Measurements from ENCODE around the gene ATP13A3. TPM values are rescaled to one million over a fixed set of nuclear protein-coding genes. Genes with fewer than 3 reads are reported as not detected.

Gene ATP13A3
- total RNA-seq, 3 donors from 2014 or later = 186 to 209 (median 188) TPM

GRCh38 chr3:194381460-194381875 lies 105.3 kb downstream of the ATP13A3 start:
- Mint-ChIP-seq H3K27me3 (ENCODE audit: low read depth) (peaks cover 14% of the 10 kb centered on the region), H3K9me3 (no peaks in the 10 kb centered on the region), H3K4me3 (no peak overlapping the region), H3K36me3 (ENCODE audit: insufficient read depth) (no peaks in the 10 kb centered on the region), H3K4me1 (ENCODE audit: low read depth) (no peaks in the 10 kb centered on the region)
- no peak for ATAC-seq
- no peak for DNase-seq

GRCh38 chr3:194380326-194380725 lies 106.5 kb downstream of the ATP13A3 start:
- Mint-ChIP-seq H3K27me3 (ENCODE audit: low read depth) (peaks cover 17% of the 10 kb centered on the region), H3K9me3 (no peaks in the 10 kb centered on the region), H3K36me3 (ENCODE audit: insufficient read depth) (no peaks in the 10 kb centered on the region), H3K4me3 (no peak overlapping the region), H3K4me1 (ENCODE audit: low read depth) (no peaks in the 10 kb centered on the region)
- ATAC-seq = no peak
- DNase-seq = no peak

DNA sequence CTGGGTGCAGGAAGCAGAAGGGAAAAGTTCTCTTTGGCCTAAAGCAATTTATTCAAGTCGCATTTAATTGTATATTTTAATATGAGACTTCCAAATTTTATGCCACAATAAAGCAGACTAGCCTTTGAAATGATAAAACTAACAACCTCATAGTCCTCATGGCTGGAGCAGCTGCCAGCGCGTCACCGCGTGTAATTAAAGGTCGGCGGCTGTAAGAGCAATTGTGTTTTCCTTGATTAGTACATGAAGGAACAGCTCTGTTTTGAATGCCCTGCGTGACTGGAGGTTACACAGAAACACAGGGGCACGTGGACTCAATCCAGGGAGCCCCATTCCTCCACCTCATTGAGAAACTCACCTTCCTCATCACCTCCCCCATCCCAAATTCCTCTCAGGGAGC lies 107.2 kb downstream of the ATP13A3 start:
- no peaks in the 10 kb centered on the region for H3K4me1 Mint-ChIP-seq (ENCODE audit: low read depth)

GRCh38 chr3:194379231-194379630 lies 107.6 kb downstream of the ATP13A3 start:
- DNase-seq (no peak), ATAC-seq (no peak)
- no peaks in the 10 kb centered on the region for H3K9me3 Mint-ChIP-seq
- H3K4me3 Mint-ChIP-seq = no peak overlapping the region
- H3K27me3 Mint-ChIP-seq (ENCODE audit: low read depth) = peaks cover 23% of the 10 kb centered on the region
- H3K36me3 Mint-ChIP-seq (ENCODE audit: insufficient read depth) = no peaks in the 10 kb centered on the region
- no peaks in the 10 kb centered on the region for H3K4me1 Mint-ChIP-seq (ENCODE audit: low read depth)

More for the DNA sequence above, 107.2 kb downstream of the ATP13A3 start:
- Mint-ChIP-seq H3K36me3 (ENCODE audit: insufficient read depth) (no peaks in the 10 kb centered on the region), H3K4me3 (no peak overlapping the region), H3K9me3 (no peaks in the 10 kb centered on the region), H3K27me3 (ENCODE audit: low read depth) (peaks cover 21% of the 10 kb centered on the region)
- DNase-seq (no peak), ATAC-seq (no peak)

DNA sequence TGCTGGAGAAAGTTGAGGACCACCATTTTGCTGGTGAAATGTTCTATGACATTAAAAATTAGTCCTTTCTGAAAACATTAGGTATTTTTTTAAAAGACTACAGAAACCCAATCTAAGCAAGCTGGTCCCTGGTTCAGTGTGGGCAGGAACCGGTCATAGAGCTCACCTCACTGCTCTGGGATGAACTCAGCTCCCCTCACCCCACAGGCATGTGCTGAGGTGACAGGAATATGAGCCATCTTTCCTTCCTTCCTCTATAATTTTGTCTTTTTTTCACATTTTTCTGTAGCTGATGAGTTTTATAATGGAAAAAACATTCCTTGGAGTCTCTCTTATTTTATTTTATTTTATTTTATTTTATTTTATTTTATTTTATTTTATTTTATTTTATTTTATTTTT lies 109.1 kb downstream of the ATP13A3 start:
- no peak for ATAC-seq
- Mint-ChIP-seq H3K4me3 (no peak overlapping the region), H3K4me1 (ENCODE audit: low read depth) (no peaks in the 10 kb centered on the region), H3K27me3 (ENCODE audit: low read depth) (peaks cover 22% of the 10 kb centered on the region), H3K9me3 (no peaks in the 10 kb centered on the region), H3K36me3 (ENCODE audit: insufficient read depth) (no peaks in the 10 kb centered on the region)
- no peak for DNase-seq

- no peaks in the 10 kb centered on the region for H3K9me3 Mint-ChIP-seq
- DNase-seq = no peak
- H3K36me3 Mint-ChIP-seq (ENCODE audit: insufficient read depth) = no peaks in the 10 kb centered on the region
- no peak for ATAC-seq
- peaks cover 29% of the 10 kb centered on the region for H3K27me3 Mint-ChIP-seq (ENCODE audit: low read depth)
- no peaks in the 10 kb centered on the region for H3K4me1 Mint-ChIP-seq (ENCODE audit: low read depth)
- H3K4me3 Mint-ChIP-seq = no peak overlapping the region
Observed at GRCh38 chr3:194376241-194376560, 110.6 kb downstream of the ATP13A3 start.

GRCh38 chr3:194375473-194376240 lies 111.1 kb downstream of the ATP13A3 start:
- no peak overlapping the region for H3K4me3 Mint-ChIP-seq
- H3K4me1 Mint-ChIP-seq (ENCODE audit: low read depth) = no peaks in the 10 kb centered on the region
- DNase-seq (no peak), ATAC-seq (no peak)
- H3K36me3 Mint-ChIP-seq (ENCODE audit: insufficient read depth) = no peaks in the 10 kb centered on the region
- H3K9me3 Mint-ChIP-seq = no peaks in the 10 kb centered on the region
- H3K27me3 Mint-ChIP-seq (ENCODE audit: low read depth) = peaks cover 32% of the 10 kb centered on the region

DNA sequence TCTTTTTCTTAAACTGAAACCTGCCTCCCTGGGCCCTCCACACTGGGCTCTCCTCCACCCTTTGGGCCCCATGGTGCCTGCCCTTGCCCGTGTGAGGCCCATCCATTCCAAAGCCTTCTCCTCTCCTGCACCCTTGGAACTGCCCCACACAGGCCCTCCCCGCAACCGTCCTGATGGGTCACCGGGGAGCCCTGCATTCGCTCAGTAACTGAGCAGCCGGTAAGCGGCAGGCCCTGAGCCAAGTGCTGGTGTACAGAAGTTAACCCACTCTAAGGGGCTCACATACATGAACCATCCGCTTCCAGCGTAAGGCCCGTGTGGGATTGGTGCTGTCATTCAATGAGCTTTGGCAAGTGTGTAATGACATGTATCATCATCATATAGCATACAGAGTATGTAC lies 111.9 kb downstream of the ATP13A3 start:
- Mint-ChIP-seq H3K4me1 (ENCODE audit: low read depth) (no peaks in the 10 kb centered on the region), H3K27me3 (ENCODE audit: low read depth) (peaks cover 35% of the 10 kb centered on the region), H3K9me3 (no peaks in the 10 kb centered on the region), H3K36me3 (ENCODE audit: insufficient read depth) (no peaks in the 10 kb centered on the region), H3K4me3 (no peak overlapping the region)
- DNase-seq (no peak), ATAC-seq (no peak)

DNA sequence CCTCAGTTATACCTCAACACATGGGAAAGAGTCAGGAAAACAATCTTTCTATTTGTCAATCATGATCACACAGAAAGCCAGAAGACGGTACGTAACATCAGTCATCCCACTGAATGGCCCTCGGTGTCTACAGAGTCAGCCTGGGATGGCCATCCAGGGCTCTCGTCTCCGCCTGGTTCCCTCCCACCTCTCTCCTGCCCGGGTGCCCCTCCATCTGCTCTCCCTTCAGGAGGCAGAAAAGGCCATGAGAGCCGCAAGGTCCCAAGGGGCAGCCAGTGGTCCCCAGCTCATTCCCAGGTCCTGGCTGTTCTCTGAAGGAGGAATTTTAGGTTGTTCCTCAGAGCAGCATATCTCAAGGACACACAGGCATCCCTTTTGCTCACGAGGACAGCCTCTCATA lies 112.9 kb downstream of the ATP13A3 start:
- DNase-seq = no peak
- Mint-ChIP-seq H3K4me3 (no peak overlapping the region), H3K27me3 (ENCODE audit: low read depth) (peaks cover 38% of the 10 kb centered on the region), H3K36me3 (ENCODE audit: insufficient read depth) (no peaks in the 10 kb centered on the region), H3K4me1 (ENCODE audit: low read depth) (no peaks in the 10 kb centered on the region), H3K9me3 (no peaks in the 10 kb centered on the region)
- no peak for ATAC-seq

DNA sequence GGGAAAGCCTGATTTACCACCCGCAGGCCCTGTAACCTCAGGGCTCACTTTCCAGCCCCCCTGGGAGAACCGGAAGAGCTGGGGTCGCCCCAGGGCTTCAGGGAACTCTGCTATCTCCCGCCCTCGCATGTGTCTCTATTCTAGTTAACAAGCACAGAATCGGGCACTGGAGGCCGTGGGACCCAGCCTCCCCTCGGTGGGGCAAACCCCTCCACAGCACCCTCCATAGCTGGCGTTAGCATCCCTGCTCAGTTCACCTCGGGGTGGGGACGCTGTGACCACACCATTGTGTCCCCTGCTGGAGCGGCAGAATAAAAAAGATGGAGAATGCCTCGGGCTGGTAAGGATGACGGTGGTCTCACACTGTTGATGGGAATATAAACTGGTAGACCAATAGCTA lies 113.8 kb downstream of the ATP13A3 start:
- ATAC-seq (no peak), DNase-seq (no peak)
- Mint-ChIP-seq H3K4me3 (no peak overlapping the region), H3K4me1 (ENCODE audit: low read depth) (no peaks in the 10 kb centered on the region), H3K9me3 (no peaks in the 10 kb centered on the region), H3K27me3 (ENCODE audit: low read depth) (peaks cover 37% of the 10 kb centered on the region), H3K36me3 (ENCODE audit: insufficient read depth) (no peaks in the 10 kb centered on the region)

DNA sequence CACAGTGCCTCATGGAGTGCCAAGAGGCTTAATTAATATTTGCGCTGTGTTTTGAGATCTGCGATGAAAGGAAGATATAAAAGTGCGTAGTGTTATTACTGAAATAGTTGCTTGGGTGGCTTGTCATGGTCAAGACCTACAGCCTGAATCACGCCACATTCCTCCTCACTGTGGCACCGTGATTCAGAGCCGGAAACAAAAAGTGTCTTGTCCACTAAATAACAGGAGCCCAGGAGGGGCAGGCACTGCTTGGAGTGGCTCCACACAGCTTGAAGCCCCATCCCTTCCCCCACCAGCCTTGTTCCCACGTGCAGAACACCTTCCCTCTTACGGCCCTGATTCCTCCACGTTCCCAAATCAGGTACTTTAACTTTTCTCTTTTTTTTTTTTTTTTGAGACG lies 116.0 kb downstream of the ATP13A3 start:
- H3K4me3 Mint-ChIP-seq = no peak overlapping the region
- H3K9me3 Mint-ChIP-seq = no peaks in the 10 kb centered on the region
- DNase-seq (no peak), ATAC-seq (no peak)
- peaks cover 44% of the 10 kb centered on the region for H3K27me3 Mint-ChIP-seq (ENCODE audit: low read depth)
- H3K36me3 Mint-ChIP-seq (ENCODE audit: insufficient read depth) = no peaks in the 10 kb centered on the region
- H3K4me1 Mint-ChIP-seq (ENCODE audit: low read depth) = no peaks in the 10 kb centered on the region

DNA sequence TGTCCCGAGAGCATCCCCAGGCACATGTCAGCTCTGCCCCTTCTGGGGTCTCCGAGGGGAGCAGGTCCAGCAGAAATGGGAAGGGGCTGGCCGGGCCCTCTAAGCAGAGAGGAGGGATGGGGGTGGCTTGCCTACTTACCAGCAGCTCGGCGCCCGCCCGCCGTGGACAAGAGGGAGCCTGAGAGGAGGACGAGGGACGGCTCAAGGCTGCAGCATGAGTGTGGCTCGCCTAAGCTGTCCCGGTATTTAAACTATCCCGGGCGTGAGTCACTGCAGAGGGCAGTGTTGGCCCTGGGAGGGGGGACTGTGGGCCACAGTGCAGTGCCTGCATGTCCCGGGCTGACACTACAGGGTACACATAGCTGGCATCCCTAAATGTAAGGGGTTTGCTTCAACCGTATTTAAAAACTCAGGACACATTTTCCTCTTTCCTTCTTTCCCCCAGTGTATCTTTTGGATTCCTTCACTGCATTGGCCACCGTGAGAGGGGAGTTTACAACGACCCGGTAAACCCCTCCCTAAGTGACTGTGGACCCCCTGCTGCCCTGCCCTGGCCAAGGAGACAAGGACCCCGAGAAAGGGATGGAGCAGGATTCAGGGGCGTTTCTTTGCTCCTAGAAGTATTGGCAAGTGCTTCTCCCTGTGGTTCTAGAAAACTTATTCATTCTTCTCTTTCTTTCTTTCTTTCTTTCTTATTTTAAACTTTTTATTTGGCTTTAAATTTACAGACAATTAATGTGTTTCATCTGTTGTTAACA lies 117.1 kb downstream of the ATP13A3 start, which contains the start of gene LRRC15:
LRRC15 (minus strand) TSS at position 222 of the 758 bp plus-strand sequence. CDS start 8,700 bp downstream, outside the sequence.
- H3K4me3 Mint-ChIP-seq = no peak within 1 kb of the TSS
- DNase-seq (no peak), ATAC-seq (peak in 1 of 2 donors; percentile 18)
- H3K9me3 Mint-ChIP-seq = no peaks in the 10 kb centered on the region
- H3K36me3 Mint-ChIP-seq (ENCODE audit: insufficient read depth) = no peaks in the 10 kb centered on the region
- peaks cover 40% of the 10 kb centered on the region for H3K27me3 Mint-ChIP-seq (ENCODE audit: low read depth)
- no peaks in the 10 kb centered on the region for H3K4me1 Mint-ChIP-seq (ENCODE audit: low read depth)

DNA sequence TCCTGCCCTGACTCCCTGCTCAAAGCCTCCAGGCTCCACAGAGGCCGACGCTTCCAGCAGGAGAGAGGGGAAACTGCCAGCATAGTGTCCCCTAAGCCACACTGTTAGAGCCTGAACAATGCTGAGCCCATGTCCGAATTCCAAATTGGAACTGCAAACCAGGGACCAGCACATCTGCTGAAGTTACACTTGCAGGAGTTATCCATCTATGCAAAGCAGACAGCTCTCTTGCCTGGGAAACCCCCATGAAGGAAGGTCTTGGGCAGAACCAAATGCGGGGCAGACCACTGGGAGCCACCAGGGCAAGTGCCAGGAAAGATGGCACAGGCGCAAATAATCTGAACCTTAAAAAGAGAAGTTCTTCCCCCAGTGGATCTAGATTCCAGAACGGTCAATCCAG lies 117.9 kb downstream of the ATP13A3 start:
- H3K36me3 Mint-ChIP-seq (ENCODE audit: insufficient read depth) = no peaks in the 10 kb centered on the region
- DNase-seq (no peak), ATAC-seq (no peak)
- H3K9me3 Mint-ChIP-seq = no peaks in the 10 kb centered on the region
- no peak overlapping the region for H3K4me3 Mint-ChIP-seq
- H3K4me1 Mint-ChIP-seq (ENCODE audit: low read depth) = no peaks in the 10 kb centered on the region
- peaks cover 37% of the 10 kb centered on the region for H3K27me3 Mint-ChIP-seq (ENCODE audit: low read depth)

- DNase-seq = no peak
- no peak overlapping the region for H3K4me3 Mint-ChIP-seq
- no peaks in the 10 kb centered on the region for H3K36me3 Mint-ChIP-seq (ENCODE audit: insufficient read depth)
- peak in 1 of 2 donors; percentile 14 for ATAC-seq
- no peaks in the 10 kb centered on the region for H3K9me3 Mint-ChIP-seq
- H3K27me3 Mint-ChIP-seq (ENCODE audit: low read depth) = peaks cover 37% of the 10 kb centered on the region
- no peaks in the 10 kb centered on the region for H3K4me1 Mint-ChIP-seq (ENCODE audit: low read depth)
Observed at GRCh38 chr3:194367992-194368841, 118.6 kb downstream of the ATP13A3 start.
